Hypothalamus (tissue), 51 donors: Measurements from ENCODE around the gene KLHL26.

Experiments
- DNase-seq, 51 donors: peaks; one replicate each; lab custom pipeline; 2025; lab: John Stamatoyannopoulos, UW

The KLHL26 gene

DNA sequence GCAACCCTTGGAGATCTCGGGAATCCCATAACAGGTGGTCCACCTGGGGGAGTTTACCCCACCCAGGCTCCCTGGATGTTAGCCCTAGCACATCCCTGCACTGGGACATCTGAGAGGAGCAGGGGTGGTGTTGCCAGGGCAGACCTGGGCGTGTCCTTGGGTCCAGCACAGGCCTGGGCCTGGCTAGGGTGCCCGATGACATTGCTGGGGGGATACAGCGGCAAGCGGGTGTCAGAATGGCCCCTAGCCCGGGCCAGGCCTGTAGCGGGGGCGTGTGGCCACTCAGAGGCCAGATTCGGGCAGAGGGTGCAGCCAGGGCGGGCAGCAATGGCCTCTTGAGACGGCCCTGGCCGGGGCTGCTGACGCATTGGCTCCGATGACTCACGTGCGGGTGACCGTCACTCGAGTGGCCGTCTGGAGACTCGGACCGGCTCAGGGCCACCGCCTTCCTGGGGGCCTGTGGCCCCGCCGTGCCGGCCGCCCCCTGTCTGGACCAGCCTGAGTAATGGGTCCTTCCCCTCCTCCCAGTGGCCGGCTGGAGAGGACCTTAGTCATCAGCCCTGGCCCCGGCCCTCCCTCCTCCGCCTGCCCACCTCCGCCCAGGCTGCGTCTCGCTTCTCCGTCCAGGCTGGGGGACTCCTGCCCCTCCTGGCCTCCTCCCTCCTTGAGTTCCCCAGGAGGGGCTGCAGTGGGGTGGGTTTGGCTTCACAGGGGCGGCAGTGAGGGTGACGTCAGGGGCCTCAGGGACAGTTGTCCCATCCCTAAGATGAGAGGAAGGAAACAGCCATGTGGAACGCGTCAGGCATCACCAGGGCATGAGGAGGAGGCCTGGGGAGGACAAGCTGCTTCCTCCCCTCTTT is 23.5 kb downstream of the KLHL26 start:
- DNase-seq: peak in 10 of 51 donors; percentile 15 to 60 (median 32)

DNA sequence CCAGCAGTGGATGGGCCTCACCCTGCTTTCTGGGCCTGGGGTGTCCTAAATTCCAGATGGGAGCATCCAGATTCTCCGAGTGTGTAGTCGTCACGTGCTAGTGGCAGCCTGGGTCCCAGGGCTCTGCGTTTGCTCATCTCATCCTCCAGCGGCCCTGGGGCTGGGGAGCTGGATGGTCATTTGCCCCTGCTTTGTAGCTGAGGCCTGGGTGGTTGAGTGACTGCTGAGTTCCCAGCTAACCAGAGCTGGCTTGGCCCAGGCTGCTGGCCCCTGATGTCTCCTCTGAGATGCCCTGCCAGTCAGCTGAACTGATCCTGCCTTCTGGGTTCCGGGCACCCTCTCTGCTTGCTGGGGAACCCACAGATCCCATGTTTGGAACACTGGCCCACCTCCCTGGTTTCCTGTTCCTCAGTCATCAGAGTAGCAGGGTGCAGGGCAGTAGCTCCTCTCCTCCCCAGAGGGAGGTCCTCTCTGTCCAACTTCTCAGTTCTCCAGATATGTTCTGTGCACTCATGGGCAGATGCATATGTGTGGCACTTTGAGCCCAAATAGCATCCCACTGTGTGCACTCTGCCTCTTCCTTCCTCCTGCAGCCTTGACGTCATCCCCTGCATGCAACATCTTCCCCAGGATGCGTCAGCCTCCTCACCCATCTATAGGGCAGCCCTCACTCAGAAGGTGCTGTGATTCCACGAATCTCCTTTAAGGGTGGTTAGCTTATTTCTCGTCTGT is 24.3 kb downstream of the KLHL26 start:
- DNase-seq: peak in 1 of 51 donors; percentile 26

DNA sequence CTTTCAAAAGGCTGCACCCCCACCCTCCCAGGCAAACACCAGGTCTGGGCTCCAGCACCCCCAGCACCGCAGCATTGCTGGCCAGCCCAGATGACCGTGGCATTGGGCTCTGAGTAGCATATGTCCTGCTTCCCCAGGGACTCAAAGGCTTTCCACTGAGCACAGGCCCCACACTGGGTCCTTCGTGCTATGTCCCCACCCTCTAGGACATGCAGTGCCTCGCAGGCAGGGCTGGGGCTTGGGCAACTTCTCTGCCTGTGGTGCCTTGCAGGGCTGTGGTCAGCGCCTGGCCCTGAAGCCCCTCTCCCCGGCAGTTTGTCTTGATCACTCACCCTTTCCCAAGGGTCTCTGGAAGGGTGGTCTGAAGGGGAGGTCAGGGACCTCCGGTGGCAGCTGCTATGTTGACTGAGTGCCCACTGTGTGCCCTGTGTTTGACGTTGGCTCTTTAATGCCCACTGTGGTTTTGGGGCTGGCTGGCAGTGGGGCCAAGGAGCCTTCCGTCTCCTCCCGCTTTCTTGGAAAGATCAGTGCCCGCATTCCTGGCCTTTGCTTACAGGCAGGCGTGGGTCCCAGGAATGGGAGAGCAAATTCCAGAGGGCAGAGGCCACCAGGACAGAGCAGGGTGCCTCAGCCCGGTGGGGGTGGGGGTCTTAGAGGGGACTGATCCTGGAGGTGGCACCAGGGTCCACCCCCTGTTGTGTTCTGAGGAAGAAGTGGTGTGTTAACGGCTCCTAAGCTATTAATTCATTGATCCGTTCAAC is 26.3 kb downstream of the KLHL26 start:
- DNase-seq: peak in 1 of 51 donors; percentile 15

DNA sequence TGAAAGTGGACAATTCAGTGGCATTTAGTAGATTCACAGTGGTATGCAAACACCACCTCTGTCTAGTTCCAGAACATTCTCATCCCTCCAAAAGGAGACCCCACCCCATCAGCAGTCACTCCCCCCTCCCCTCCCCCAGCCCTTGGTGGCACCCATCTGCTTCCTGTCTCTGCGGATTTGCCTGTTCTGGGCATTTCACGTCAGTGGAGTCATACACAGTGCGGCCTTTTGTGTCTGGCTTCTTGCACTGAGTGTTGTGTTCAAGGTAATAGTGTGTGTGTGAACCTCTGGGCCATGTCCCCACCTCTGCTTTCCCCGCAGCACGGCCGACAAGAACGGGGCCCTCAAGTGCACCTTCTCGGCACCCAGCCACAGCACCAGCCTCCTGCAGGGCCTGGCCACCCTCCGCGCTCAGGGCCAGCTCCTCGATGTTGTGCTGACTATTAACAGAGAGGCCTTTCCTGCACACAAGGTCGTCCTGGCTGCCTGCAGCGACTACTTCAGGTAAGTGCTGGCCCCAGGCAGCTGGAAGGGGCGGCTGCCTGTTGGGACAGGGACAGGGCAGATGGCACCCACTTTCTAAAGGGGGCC is 27.2 kb downstream of the KLHL26 start:
- DNase-seq: no peak

GRCh38 chr19:18665771-18666202 is 29.0 kb downstream of the KLHL26 start:
- no peak for DNase-seq

DNA sequence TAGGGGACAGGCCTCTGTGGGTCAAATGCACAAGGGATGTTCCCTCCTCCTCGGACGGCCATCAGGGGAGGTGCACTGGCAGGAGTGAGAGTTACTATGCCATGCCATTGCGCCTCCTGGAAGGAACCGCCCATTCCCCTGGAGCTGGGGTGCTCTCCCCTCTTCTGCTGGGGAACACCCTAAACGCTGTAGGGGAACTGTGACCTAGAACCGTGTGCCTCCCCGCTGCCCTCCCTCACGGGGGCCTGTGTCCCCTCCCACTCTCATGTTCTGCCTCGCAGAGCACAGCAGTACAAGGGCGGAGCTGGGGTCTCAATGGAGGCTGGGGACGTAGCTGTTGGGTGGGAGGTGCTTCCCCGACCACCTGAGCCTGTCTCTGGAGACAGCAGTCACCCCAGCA is 29.5 kb downstream of the KLHL26 start:
- DNase-seq: no peak

GRCh38 chr19:18666784-18667183 is 30.0 kb downstream of the KLHL26 start:
- DNase-seq: no peak

GRCh38 chr19:18667531-18668251 is 30.9 kb downstream of the KLHL26 start:
- DNase-seq: no peak

GRCh38 chr19:18668252-18668631 is 31.4 kb downstream of the KLHL26 start:
- no peak for DNase-seq

- no peak for DNase-seq
These were observed 32.1 kb downstream of the KLHL26 start for GRCh38 chr19:18668744-18669523.

DNA sequence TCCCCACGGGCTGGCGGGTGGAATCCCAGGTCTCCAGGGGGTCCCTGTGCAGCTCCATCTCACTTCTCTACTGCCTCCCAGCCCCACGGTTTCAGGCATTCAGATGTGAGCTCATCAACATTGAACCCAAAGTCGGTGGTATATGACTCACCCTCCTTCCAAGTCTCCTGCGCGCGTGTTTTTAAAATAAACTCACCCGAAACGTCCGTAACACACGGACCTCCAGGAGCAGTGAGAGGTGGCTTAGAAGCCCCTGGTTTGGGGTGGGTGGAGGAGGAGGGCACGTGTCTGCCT is 32.6 kb downstream of the KLHL26 start:
- no peak for DNase-seq

- no peak for DNase-seq
These were observed 33.1 kb downstream of the KLHL26 start for GRCh38 chr19:18669883-18670282.

DNA sequence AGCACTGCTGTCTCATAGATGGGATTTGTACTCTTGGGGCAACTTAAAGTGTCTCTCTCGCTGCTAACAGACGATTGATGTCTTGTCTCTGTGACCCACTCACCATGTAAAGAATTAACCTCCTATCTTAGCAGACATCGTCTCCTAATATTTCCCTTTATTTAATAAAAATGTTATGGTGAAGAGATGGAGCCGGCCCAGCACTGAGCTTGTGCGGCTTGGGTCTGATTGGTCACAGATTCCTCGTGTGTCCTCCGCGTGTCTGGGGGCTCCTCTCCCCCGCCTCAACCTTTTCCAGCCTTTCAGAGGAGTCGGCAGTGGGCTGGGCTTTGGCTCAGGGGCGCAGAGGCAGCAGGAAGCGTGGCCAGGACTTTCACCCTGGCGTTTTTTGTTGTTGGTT is 33.5 kb downstream of the KLHL26 start:
- DNase-seq: peak in 1 of 51 donors; percentile 5

DNA sequence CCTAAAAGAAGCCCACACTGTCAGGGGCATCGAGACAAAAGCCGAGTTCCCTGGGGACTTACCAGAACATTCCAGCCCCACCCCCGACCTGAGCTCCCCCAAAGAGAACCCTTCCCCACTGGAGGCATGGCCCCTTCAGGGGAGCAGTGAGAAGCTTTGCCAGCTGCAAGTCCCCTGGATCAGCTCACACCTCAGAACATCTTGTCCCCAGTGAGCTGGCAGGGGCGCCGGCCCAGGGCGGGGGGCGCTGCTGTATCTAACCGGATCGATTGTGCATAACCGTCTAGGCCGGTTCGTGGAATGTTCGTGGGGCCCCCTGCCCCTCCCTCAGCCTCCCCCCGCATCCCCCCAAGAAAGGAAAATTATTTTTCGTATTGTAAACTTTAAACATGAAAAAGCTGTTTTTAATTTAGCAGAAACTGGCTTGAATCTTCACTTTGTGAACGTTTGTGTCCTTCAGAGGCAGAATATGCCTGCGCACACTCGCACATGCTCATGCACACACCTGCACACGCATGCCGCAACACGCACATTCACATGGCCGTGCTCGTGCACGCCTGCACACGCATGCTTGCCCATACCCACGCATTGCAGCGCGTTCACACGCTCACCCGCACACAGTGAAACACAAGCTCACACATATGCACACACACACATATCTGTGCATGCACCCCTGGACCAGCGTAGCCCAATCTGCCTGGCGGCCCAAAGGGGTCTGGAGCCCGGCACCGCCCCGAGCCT is 34.6 kb downstream of the KLHL26 start:
- no peak for DNase-seq

DNA sequence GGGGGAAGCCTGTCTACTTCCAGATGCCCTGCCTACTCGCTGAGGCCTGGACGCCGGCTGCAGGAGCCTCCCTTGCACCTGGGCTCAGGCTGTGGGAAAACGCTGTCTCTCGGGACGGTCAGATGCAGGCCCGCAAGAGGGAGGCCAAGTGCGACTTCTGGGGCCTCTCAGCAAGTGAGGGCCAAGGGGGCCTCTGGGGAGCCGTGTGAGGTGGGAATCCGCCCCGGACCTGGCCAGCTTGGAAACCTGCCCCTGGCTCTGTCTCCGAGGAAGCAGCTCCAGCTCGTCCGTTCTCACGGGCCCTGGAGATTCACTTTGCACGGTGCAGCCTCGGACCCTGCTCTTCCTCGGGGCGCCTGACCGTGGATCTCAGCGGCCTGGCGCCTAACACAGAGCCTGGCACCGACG is 35.2 kb downstream of the KLHL26 start:
- DNase-seq: peak in 1 of 51 donors; percentile 28

- DNase-seq: peak in 35 of 51 donors; percentile 14 to 77 (median 42)
These were observed 35.9 kb downstream of the KLHL26 start for GRCh38 chr19:18672606-18673337.

DNA sequence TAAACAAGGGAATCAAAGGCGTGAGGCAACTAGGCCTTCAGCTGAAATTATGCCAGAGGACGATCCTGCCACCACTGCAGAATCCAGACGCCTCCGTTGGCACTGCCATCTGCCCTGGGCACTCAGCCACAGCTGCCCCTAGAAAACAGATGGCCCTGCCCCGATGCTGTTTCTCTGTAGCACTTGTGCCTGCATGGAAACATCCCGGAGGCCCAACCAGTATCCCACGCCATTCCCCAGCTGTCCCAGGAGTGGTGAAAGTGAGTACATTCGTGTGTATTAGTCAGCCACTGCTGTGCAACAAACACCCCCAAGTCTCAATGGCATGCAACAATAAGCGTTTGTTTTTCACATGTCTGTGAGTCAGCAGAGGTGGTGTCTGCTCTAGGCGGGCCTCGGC is 37.8 kb downstream of the KLHL26 start:
- peak in 26 of 51 donors; percentile 6 to 71 (median 44) for DNase-seq

DNA sequence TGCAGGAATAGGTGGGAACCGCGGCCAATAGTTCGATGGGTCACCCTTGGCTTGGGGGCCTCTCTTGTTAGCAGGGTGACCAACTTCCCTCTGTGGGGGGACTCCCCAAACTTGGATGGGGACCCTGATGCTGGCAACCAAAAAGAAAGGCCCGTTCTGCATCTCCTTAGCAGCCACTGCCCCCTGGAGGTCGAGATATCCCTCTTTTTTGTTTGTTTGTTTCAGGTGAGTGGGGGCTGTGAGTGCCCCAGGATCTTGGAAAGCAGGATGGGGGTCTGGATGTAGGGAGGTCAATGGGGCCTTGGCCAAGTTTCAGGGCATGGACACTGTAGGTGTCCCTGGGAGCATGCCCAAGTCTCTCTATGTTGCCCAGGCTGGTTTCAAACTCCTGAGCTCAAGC is 39.0 kb downstream of the KLHL26 start:
- DNase-seq: no peak
